A549 (cell line): ENCODE measurements around the gene CCNB1IP1. TPM values are rescaled to one million over a fixed set of nuclear protein-coding genes. Genes with fewer than 3 reads are reported as not detected.

Experiments used
- ATAC-seq, 2 experiments: fragments of 200-7000 bp in 1 of 2; fragments of >200 bp in 1 of 2; cut with Nextera tagmentation in 1 of 2; cut with Tn5 transposase in 1 of 2; 3 replicates each; pipeline versions ENCODE4 v1.8.0 to v1.9.1; 2018 to 2020; ENCODE audit warnings: mild to moderate bottlenecking in 1 of 2, moderate library complexity in 1 of 2
- CTCF ChIA-PET: fragments of 300-600 bp; sonication (Branson Sonifier 250); formaldehyde crosslinking; extraction: SDS; loops from one replicate; lab custom pipeline; 2021; ENCODE audit warnings: antibody characterized with exemption, inconsistent platforms; lab: Yijun Ruan, JAX
- POLR2A ChIA-PET: fragments of 350-600 bp; formaldehyde crosslinking; extraction: SDS; loops from one replicate; lab custom pipeline; 2021; ENCODE audit warnings: antibody characterized with exemption, inconsistent platforms; lab: Yijun Ruan, JAX
- DNase-seq, 2 experiments: peaks; one replicate each; pipeline versions ENCODE4 v3.0.0 to v3.0.0-alpha.2; 2011 to 2016; ENCODE audit warnings: low read depth in 1 of 2, low spot score in 1 of 2
- FAIRE-seq: peaks from 2 replicates; lab custom pipeline; 2011; peaks lifted over from hg19 to GRCh38; lab: Jason Lieb, UNC
- H3K27ac ChIP-seq, 2 experiments: fragments of >200 bp; sonication (Bioruptor Twin); formaldehyde crosslinking; 3 replicates each; pipeline ENCODE4 v1.5.1; 2016 to 2017
- H3K4me1 ChIP-seq: fragments of >200 bp; sonication (Bioruptor Twin); formaldehyde crosslinking; 3 replicates; pipeline ENCODE4 v1.6.1; 2016
- H3K4me2 ChIP-seq: fragments of >200 bp; sonication (Bioruptor Twin); formaldehyde crosslinking; 3 replicates; pipeline ENCODE4 v1.6.1; 2016
- H3K4me3 ChIP-seq: fragments of >200 bp; sonication (Bioruptor Twin); formaldehyde crosslinking; 3 replicates; pipeline ENCODE4 v1.5.1; 2016
- H3K9me3 ChIP-seq: fragments of >200 bp; sonication (Bioruptor Twin); formaldehyde crosslinking; 3 replicates; pipeline ENCODE4 v1.6.1; 2016
- CBX2 ChIP-seq: fragments of 200-600 bp; sonication (generic); IDR thresholded peaks from 2 replicates; pipeline ENCODE4 v1.6.1; 2016; ENCODE audit warnings: low read depth, mild to moderate bottlenecking, borderline replicate concordance
- EP300 ChIP-seq, 2 experiments: fragments of >200 bp; sonication (Bioruptor Twin); formaldehyde crosslinking; IDR thresholded peaks; 2 replicates in 1 of 2; 3 replicates in 1 of 2; pipeline ENCODE4 v1.6.1; 2016 to 2017
- FOSB ChIP-seq: fragments of 250-450 bp; sonication (Bioruptor Pico); IDR thresholded peaks from 2 replicates; pipeline ENCODE4 v1.5.0; 2020; ENCODE audit warnings: mild to moderate bottlenecking, moderate library complexity
- GATA3 ChIP-seq: IDR thresholded peaks from 2 replicates; pipeline ENCODE4 v1.6.1; 2012; ENCODE audit warnings: borderline replicate concordance
- HOXA7 ChIP-seq: fragments of 250-450 bp; sonication (Bioruptor Pico); IDR thresholded peaks from 2 replicates; pipeline ENCODE4 v1.5.0; 2020; ENCODE audit warnings: mild to moderate bottlenecking, moderate library complexity
- HOXB13 ChIP-seq: fragments of 250-450 bp; sonication (Bioruptor Pico); IDR thresholded peaks from 2 replicates; pipeline ENCODE4 v1.5.0; 2020; ENCODE audit warnings: low read depth, mild to moderate bottlenecking, moderate library complexity
- JUN ChIP-seq, 2 experiments: fragments of >200 bp; sonication (Bioruptor Twin); formaldehyde crosslinking; IDR thresholded peaks; 2 replicates in 1 of 2; 3 replicates in 1 of 2; pipeline ENCODE4 v1.6.1; 2016 to 2017
- KDM1A ChIP-seq: fragments of 200-600 bp; sonication (generic); IDR thresholded peaks from 2 replicates; pipeline ENCODE4 v1.6.1; 2016; ENCODE audit warnings: low read depth, mild to moderate bottlenecking
- NFE2L2 ChIP-seq: fragments of 150-350 bp; conservative IDR thresholded peaks from 2 replicates; pipeline ENCODE4 v1.6.1; 2014; ENCODE audit warnings: low read length
- NR3C1 ChIP-seq: fragments of >200 bp; sonication (Bioruptor Twin); formaldehyde crosslinking; IDR thresholded peaks from 3 replicates; pipeline ENCODE4 v1.6.1; 2017
- PHF8 ChIP-seq: fragments of 200-600 bp; sonication (generic); IDR thresholded peaks from 2 replicates; pipeline ENCODE4 v1.6.1; 2016; ENCODE audit warnings: low read depth, mild to moderate bottlenecking, antibody characterized with exemption, moderate library complexity, borderline replicate concordance
- POLR2AphosphoS2 ChIP-seq: conservative IDR thresholded peaks from 2 replicates; pipeline ENCODE4 v1.6.1; 2012; ENCODE audit warnings: low read length, improper control_type of control experiment, inconsistent platforms
- RAD21 ChIP-seq, 2 experiments: fragments of >200 bp in 1 of 2; sonication (Bioruptor Twin) in 1 of 2; formaldehyde crosslinking in 1 of 2; IDR thresholded peaks in 1 of 2; conservative IDR thresholded peaks in 1 of 2; 2 replicates in 1 of 2; 3 replicates in 1 of 2; pipeline ENCODE4 v1.6.1; 2012 to 2018; ENCODE audit warnings: inconsistent platforms in 1 of 2
- RARB ChIP-seq: fragments of 250-450 bp; sonication (Bioruptor Pico); IDR thresholded peaks from 2 replicates; pipeline ENCODE4 v1.8.0; 2021; ENCODE audit warnings: mild to moderate bottlenecking, moderate library complexity
- RFX5 ChIP-seq: fragments of 450-650 bp; IDR thresholded peaks from 2 replicates; pipeline ENCODE4 v1.7.1; 2014; ENCODE audit warnings: antibody characterized with exemption, mild to moderate bottlenecking, moderate library complexity
- RNF2 ChIP-seq: fragments of 200-600 bp; sonication (generic); IDR thresholded peaks from 2 replicates; pipeline ENCODE4 v1.6.1; 2016; ENCODE audit warnings: low read depth, mild to moderate bottlenecking, antibody characterized with exemption, moderate library complexity, borderline replicate concordance
- SMC3 ChIP-seq: fragments of >200 bp; sonication (Bioruptor Twin); formaldehyde crosslinking; IDR thresholded peaks from 3 replicates; pipeline ENCODE4 v1.6.1; 2018; ENCODE audit warnings: inconsistent platforms
- ZFP36 ChIP-seq: fragments of 450-650 bp; IDR thresholded peaks from 2 replicates; pipeline ENCODE4 v1.6.1; 2014; ENCODE audit warnings: borderline replicate concordance; ENCODE audit not compliant: partially characterized antibody
- ZNF302 ChIP-seq: fragments of 250-450 bp; sonication (Bioruptor Pico); IDR thresholded peaks from 2 replicates; pipeline ENCODE4 v1.9.0; 2021; ENCODE audit warnings: inconsistent platforms, mild to moderate bottlenecking, moderate library complexity
- WGBS: methylation state at CpG from one replicate; pipeline ENCODE4 v1.1.6; 2017; ENCODE audit errors: missing lambda C conversion rate; 5-methylcytosine and 5-hydroxymethylcytosine counted together
- polyA plus RNA-seq, 4 experiments: library from polyadenylated mRNA; depleted of rRNA in 3 of 4; stranded (reverse); fragments of >200 nt; fragmentation: RNase III in 1 of 4; extraction: RNeasy Plus Mini Kit Qiagen cat#74134 plus additional on column Dnase treatment in 1 of 4; gene quantifications; 2 replicates in 3 of 4; 3 replicates in 1 of 4; pipeline ENCODE4 v1.2.3, GENCODE V29; 2011 to 2017
- TF ChIP-seq, protein P1 (sequence below): IDR thresholded peaks from 2 replicates; pipeline ENCODE4 v1.6.1; 2012
- TF ChIP-seq, protein P2 (sequence below): IDR thresholded peaks from 2 replicates; pipeline ENCODE4 v1.6.1; 2012; ENCODE audit warnings: low read depth, borderline replicate concordance
- TF ChIP-seq, protein P3 (sequence below): fragments of >200 bp; sonication (Bioruptor Twin); formaldehyde crosslinking; IDR thresholded peaks from 3 replicates; pipeline ENCODE4 v1.6.1; 2016
- TF ChIP-seq, protein P4 (sequence below): fragments of 250-450 bp; sonication (Bioruptor Pico); IDR thresholded peaks from 2 replicates; pipeline ENCODE4 v1.5.0; 2020; ENCODE audit warnings: low read depth, mild to moderate bottlenecking, moderate library complexity
- TF ChIP-seq, protein P5 (sequence below): fragments of >200 bp; sonication (Bioruptor Twin); formaldehyde crosslinking; IDR thresholded peaks from 3 replicates; pipeline ENCODE4 v1.5.1; 2016

CCNB1IP1 gene
- polyA plus RNA-seq, 2 of the 4 experiments (the other 2 are of a cell fraction) = 30.8 to 121 TPM

DNA sequence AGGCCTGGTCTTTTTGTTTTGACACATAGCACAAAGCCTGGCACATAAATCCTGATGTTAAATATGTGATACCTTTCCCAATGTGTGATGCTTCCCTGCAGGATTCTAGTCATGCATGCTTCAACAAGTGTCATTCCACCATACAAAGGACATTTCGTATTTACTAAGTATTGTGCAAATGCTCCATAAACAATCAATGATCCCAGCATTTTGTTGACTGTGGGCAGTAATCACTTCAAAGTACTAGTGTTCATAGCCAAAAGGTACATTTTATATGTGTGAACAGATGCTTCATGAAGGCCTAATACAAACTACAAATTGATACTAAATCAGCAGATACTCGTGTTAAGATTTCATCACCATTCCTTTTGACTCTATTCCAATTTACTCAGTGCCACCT, 4.4 kb downstream of the CCNB1IP1 start:
- 49% methylated on average over 2 of the region's 2 CpGs for WGBS
- no peak for ATAC-seq
- Histone ChIP-seq H3K9me3 (no peaks in the 10 kb centered on the region), H3K4me2 (no peak overlapping the region), H3K4me3 (no peak overlapping the region), H3K4me1 (peaks cover 38% of the 10 kb centered on the region), H3K27ac (no peak overlapping the region)
- TF ChIP-seq CBX2 (no peak), FOSB (CRISPR knock-in tag) (no peak), ZNF302 (CRISPR knock-in tag) (no peak), EP300 (IDR thresholded peaks at IDR 0.05) (no peak), RARB (no peak), POLR2AphosphoS2 (no peak), RNF2 (no peak), GATA3 (no peak), JUN (IDR thresholded peaks at IDR 0.05) (no peak), NR3C1 (no peak), HOXA7 (CRISPR knock-in tag) (no peak), RFX5 (no peak), PHF8 (no peak)
- TF ChIP-seq, protein P1, sequence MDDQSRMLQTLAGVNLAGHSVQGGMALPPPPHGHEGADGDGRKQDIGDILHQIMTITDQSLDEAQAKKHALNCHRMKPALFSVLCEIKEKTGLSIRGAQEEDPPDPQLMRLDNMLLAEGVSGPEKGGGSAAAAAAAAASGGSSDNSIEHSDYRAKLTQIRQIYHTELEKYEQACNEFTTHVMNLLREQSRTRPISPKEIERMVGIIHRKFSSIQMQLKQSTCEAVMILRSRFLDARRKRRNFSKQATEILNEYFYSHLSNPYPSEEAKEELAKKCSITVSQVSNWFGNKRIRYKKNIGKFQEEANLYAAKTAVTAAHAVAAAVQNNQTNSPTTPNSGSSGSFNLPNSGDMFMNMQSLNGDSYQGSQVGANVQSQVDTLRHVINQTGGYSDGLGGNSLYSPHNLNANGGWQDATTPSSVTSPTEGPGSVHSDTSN = no peak
- TF ChIP-seq, protein P2, sequence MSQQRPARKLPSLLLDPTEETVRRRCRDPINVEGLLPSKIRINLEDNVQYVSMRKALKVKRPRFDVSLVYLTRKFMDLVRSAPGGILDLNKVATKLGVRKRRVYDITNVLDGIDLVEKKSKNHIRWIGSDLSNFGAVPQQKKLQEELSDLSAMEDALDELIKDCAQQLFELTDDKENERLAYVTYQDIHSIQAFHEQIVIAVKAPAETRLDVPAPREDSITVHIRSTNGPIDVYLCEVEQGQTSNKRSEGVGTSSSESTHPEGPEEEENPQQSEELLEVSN = no peak
- DNase-seq = no peak
- ChIA-PET CTCF (interaction anchor here (0.6 to 5.8 kb wide), 8 partner anchors 10 to 449 kb away, joined by 5 to 67 read pairs (median 24); partner anchors contain the start of gene PARP2), POLR2A (interaction anchor here (0.9 kb wide), 1 partner anchor 14 kb away, joined by 5 read pairs; the partner anchor contains the start of gene PARP2)
- FAIRE-seq = no peak

- no peaks in the 10 kb centered on the region for H3K9me3 ChIP-seq
- H3K4me3 ChIP-seq = no peak overlapping the region
- H3K4me2 ChIP-seq = peak overlapping the region; percentile 40
- POLR2A ChIA-PET = interaction anchor here (0.7 to 0.9 kb wide), 2 partner anchors 16 kb away, joined by 3 to 5 read pairs; partner anchors contain the start of gene PARP2
- peak; percentile 95 for FAIRE-seq
- ATAC-seq = peak in 1 of 2 experiments; percentile 61; a peak in 3 of 6 replicates
- CTCF ChIA-PET = interaction anchor here (0.5 to 5.4 kb wide), 35 partner anchors 9 to 644 kb away, joined by 3 to 67 read pairs (median 4); partner anchors contain the start of genes ANG, APEX1, KLHL33 and PARP2
- H3K4me1 ChIP-seq = peaks cover 35% of the 10 kb centered on the region
- TF ChIP-seq ZFP36 (no peak), POLR2AphosphoS2 (no peak), RNF2 (no peak), SMC3 (peak; percentile 52; the same call in 2 of the 3 replicates), HOXB13 (CRISPR knock-in tag) (no peak), KDM1A (no peak), NFE2L2 (no peak), RAD21 (conservative IDR thresholded peaks at IDR 0.05 in 1 of 2, IDR thresholded peaks at IDR 0.05 in 1 of 2) (peak; percentile 66 to 73)
- TF ChIP-seq, protein P1 = no peak
- TF ChIP-seq, protein P3, sequence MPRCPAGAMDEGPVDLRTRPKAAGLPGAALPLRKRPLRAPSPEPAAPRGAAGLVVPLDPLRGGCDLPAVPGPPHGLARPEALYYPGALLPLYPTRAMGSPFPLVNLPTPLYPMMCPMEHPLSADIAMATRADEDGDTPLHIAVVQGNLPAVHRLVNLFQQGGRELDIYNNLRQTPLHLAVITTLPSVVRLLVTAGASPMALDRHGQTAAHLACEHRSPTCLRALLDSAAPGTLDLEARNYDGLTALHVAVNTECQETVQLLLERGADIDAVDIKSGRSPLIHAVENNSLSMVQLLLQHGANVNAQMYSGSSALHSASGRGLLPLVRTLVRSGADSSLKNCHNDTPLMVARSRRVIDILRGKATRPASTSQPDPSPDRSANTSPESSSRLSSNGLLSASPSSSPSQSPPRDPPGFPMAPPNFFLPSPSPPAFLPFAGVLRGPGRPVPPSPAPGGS = no peak
- TF ChIP-seq, protein P4, sequence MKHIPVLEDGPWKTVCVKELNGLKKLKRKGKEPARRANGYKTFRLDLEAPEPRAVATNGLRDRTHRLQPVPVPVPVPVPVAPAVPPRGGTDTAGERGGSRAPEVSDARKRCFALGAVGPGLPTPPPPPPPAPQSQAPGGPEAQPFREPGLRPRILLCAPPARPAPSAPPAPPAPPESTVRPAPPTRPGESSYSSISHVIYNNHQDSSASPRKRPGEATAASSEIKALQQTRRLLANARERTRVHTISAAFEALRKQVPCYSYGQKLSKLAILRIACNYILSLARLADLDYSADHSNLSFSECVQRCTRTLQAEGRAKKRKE (CRISPR knock-in tag) = no peak
- TF ChIP-seq, protein P5, sequence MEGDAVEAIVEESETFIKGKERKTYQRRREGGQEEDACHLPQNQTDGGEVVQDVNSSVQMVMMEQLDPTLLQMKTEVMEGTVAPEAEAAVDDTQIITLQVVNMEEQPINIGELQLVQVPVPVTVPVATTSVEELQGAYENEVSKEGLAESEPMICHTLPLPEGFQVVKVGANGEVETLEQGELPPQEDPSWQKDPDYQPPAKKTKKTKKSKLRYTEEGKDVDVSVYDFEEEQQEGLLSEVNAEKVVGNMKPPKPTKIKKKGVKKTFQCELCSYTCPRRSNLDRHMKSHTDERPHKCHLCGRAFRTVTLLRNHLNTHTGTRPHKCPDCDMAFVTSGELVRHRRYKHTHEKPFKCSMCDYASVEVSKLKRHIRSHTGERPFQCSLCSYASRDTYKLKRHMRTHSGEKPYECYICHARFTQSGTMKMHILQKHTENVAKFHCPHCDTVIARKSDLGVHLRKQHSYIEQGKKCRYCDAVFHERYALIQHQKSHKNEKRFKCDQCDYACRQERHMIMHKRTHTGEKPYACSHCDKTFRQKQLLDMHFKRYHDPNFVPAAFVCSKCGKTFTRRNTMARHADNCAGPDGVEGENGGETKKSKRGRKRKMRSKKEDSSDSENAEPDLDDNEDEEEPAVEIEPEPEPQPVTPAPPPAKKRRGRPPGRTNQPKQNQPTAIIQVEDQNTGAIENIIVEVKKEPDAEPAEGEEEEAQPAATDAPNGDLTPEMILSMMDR = peak; percentile 86
- 38% methylated on average over 8 of the region's 8 CpGs for WGBS
- no peak overlapping the region for H3K27ac ChIP-seq
- DNase-seq = peak; percentile 55 to 74
Measured at GRCh38 chr14:20327005-20327869, 5.8 kb downstream of the CCNB1IP1 start.
